ENCODE measurements around the gene ATF6.

- TF ChIP-seq CTCF (IDR thresholded peaks at IDR 0.05) (no peak), POLR2A (IDR thresholded peaks at IDR 0.05; ENCODE audit: low read length) (no peak)
Measured at GRCh38 chr1:161885759-161886158, 119.6 kb downstream of the ATF6 start.
